HG03571 (cell line): ENCODE data around the gene PROM1.

ENCODE experiments used
- ATAC-seq: cut with Tn5 transposase; IDR thresholded peaks from one replicate; pipeline ENCODE4 v1.9.1; 2021; ENCODE audit not compliant: unreplicated experiment

PROM1 gene

GRCh38 chr4:16029262-16029661 is 54.6 kb downstream of the PROM1 start:
- no peak for ATAC-seq

GRCh38 chr4:16027626-16028025 is 56.2 kb downstream of the PROM1 start:
- ATAC-seq, result no peak

- no peak for ATAC-seq
Measured at GRCh38 chr4:16027114-16027513, 56.7 kb downstream of the PROM1 start.

- no peak for ATAC-seq
Measured at GRCh38 chr4:16026160-16026761, 57.6 kb downstream of the PROM1 start.

- ATAC-seq, result no peak
Measured at GRCh38 chr4:16025268-16025667, 58.6 kb downstream of the PROM1 start.

- no peak for ATAC-seq
Measured at GRCh38 chr4:16023776-16024408, 59.9 kb downstream of the PROM1 start.

GRCh38 chr4:16021804-16022560 is 61.8 kb downstream of the PROM1 start:
- no peak for ATAC-seq

- ATAC-seq, result no peak
Measured at GRCh38 chr4:16019649-16020048, 64.2 kb downstream of the PROM1 start.

- no peak for ATAC-seq
Measured at GRCh38 chr4:16018841-16019240, 65.0 kb downstream of the PROM1 start.

GRCh38 chr4:16018061-16018676 is 65.7 kb downstream of the PROM1 start:
- no peak for ATAC-seq

GRCh38 chr4:16016536-16016935 is 67.3 kb downstream of the PROM1 start:
- ATAC-seq, result no peak

GRCh38 chr4:16011173-16011572 is 72.7 kb downstream of the PROM1 start:
- no peak for ATAC-seq

- ATAC-seq, result no peak
Measured at GRCh38 chr4:16009153-16009552, 74.7 kb downstream of the PROM1 start.

GRCh38 chr4:16007471-16008095 is 76.2 kb downstream of the PROM1 start:
- ATAC-seq, result no peak

GRCh38 chr4:16006771-16007446 is 76.9 kb downstream of the PROM1 start:
- ATAC-seq, result no peak

GRCh38 chr4:16005676-16006075 is 78.1 kb downstream of the PROM1 start:
- no peak for ATAC-seq

- ATAC-seq, result peak; percentile 85
Measured at GRCh38 chr4:16001484-16001858, 82.4 kb downstream of the PROM1 start.

- ATAC-seq, result peak; percentile 17
Measured at GRCh38 chr4:16000708-16001483, 82.9 kb downstream of the PROM1 start.

- ATAC-seq, result no peak
Measured at GRCh38 chr4:15996773-15997172, 87.0 kb downstream of the PROM1 start.

- no peak for ATAC-seq
Measured at GRCh38 chr4:15995826-15996225, 88.0 kb downstream of the PROM1 start.
